B cell (primary cell): ENCODE measurements around the gene PYGO1.

ENCODE experiments used
- CTCF ChIP-seq: fragments of 200-600 bp; IDR thresholded peaks from one replicate; pipeline ENCODE4 v1.8.0; 2022; ENCODE audit warnings: antibody characterized with exemption, mild to moderate bottlenecking
- EZH2 ChIP-seq: IDR thresholded peaks from 2 replicates; pipeline ENCODE4 v1.6.1; 2012; ENCODE audit warnings: borderline replicate concordance, low read depth, mild to moderate bottlenecking, moderate library complexity, low read length; ENCODE audit not compliant: insufficient read depth, poor library complexity, severe bottlenecking

DNA sequence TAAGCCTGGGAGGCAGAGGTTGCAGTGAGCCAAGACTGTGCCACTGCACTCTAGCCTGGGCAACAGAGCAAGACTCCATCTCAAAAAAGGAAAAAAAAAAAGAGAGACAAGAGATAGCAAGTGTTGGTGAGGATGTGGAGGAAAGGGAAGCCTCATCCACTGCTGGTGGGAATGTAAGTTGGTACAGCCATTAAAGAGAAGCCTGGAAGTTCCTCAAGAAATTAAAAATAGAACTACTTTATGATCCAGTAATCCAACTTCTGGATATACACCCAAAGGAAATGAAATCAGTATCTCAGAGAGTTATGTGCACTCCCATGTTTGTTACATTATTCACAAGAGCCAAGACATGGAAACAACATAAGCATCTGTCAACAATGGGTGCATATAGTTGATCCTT lies 14.9 kb downstream of the PYGO1 start:
- TF ChIP-seq EZH2 (no peak), CTCF (no peak)
